Fibroblast of skin of left biceps (primary cell): ENCODE data around the gene CTDSP1.
A peak's percentile ranks its signal among the peaks of the same experiment; 100 is the strongest.

ENCODE experiments used
- DNase-seq, 2 experiments: peaks; one replicate each; pipeline ENCODE4 v3.0.0-alpha.2; 2013; ENCODE audit warnings: low read depth in 2 of 2

Gene CTDSP1

DNA sequence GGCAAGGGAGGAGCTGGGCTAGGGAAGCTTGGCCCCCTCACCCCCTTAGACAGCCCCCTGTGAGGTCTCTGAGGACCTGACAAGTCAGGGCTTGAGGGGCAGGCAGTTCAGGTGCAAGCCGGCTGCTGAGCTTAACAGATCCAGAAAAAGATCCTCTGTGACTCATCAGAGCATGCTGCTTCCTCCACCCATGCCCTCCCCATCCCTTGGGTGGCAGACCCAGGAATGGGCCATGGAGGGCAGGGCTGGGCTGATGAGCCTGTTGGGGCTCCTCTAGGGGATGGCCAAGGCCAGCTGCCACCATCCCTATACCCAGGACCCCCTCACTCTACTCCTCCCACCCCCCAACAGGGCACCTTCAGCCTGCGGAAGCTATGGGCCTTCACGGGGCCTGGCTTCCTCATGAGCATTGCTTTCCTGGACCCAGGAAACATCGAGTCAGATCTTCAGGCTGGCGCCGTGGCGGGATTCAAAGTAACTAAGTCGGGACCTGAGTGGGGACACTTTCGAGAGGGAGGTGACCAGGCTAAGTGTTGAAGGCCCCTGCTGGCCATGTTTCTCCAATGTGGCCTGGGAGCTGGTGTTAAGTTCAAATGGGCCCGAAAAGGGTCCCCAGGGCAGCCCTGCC lies 15.7 kb upstream of the CTDSP1 start:
- no peak for DNase-seq

DNA sequence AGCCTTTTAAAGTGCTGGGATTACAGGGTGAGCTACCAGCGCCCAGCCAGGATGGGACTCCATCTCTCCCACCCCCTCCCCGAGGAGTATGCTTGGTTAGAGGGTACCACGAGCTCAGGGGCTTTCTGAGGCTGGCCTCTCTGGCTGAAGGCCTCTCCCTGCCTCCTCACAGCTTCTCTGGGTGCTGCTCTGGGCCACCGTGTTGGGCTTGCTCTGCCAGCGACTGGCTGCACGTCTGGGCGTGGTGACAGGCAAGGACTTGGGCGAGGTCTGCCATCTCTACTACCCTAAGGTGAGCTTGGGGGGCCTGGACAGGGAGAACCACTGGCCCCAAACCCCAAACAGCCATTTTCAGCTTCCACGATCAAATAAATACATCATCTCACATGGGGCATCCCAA lies 14.7 kb upstream of the CTDSP1 start:
- DNase-seq = no peak

DNA sequence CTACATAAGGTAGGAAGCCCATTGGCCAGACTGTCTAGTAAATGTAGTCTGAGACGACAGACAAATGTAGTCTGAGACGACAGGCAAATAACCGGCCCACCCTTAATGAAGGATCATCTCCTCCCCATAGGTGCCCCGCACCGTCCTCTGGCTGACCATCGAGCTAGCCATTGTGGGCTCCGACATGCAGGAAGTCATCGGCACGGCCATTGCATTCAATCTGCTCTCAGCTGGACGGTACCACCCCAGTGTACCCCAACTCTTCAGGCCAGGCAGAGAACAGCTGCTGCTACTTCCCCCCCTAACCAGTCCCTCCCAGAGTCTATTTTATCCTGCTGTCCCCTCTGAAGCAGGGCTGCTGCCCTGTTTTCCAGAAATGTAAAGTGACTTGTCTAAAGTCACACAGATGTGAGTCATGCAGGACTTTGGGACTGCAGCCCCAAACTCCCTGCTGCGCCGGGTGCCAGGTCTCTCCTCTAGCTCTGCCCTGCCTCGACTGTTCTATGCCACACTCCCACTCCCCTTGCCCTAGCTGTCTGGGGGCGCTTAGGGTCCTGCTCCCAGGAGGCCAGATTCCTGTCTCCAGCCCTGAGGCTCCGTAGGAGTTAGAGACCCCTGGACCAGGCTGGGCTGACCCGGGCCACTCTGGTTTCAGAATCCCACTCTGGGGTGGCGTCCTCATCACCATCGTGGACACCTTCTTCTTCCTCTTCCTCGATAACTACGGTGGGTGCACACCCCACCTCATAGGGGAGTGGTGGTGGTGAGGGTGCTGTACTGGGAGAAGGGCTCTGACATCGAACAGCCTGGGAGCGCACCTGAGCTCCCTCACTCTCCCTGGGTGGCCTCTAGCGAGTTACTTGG lies 12.9 kb upstream of the CTDSP1 start:
- no peak for DNase-seq

DNA sequence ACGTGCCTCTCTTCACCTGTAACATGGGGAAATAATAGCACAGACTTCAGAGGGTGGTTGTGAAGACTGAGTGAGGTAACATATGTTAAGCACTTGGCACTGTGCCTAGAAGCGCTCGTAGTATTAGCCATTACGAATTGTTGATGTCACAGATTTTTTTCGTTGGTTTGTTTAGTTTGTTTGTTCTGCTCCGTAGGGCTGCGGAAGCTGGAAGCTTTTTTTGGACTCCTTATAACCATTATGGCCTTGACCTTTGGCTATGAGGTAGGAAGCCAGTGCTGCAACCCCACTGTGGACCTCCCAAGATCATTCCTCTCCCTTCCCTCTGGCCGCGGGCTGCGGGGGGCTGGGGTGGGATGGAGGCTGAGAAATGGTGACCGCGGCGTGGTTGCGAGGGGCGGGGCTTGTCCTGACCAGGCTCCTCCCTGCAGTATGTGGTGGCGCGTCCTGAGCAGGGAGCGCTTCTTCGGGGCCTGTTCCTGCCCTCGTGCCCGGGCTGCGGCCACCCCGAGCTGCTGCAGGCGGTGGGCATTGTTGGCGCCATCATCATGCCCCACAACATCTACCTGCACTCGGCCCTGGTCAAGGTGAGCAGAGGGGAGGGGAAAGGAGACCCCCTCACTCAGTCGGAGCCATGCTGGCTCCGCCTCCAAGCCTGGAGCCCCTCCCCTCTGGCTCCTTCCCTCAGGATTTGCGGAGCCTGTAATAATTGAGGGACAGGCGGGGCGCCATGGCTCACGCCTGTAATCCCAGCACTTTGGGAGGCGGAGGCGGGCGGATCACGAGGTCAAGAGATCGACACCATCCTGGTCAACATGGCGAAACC lies 12.1 kb upstream of the CTDSP1 start:
- no peak for DNase-seq

DNA sequence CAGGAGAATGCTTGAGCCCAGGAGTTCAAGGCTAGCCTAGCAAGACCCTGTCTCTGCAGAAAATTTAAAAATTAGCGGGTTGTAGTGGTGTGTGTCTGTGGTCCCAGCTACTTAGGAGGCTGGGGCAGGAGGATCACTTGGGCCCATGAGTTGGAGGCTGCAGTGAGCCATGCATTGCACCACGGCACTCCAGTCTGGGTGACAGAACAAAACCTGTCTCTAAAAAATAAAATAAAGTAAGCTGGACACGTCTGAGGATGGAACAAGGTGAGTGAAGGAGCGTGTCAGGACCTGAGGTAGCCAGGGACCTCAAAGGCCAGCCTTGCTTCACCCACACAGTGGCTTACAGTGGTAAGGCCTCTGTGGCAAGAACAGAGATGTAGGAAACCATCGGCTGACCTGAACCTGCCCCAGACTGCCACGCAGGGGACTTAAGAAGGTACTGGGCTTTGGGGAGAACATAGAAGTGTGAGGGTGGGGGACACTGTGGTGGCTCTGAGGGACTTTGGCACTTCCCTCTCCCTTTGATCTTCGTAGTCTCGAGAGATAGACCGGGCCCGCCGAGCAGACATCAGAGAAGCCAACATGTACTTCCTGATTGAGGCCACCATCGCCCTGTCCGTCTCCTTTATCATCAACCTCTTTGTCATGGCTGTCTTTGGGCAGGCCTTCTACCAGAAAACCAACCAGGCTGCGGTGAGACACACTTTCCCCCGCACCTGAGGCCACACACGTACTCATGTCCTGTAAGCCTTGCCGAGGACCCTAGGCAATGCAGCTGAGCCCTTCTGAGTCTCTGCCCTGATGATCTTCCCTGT lies 10.1 kb upstream of the CTDSP1 start:
- no peak for DNase-seq

DNA sequence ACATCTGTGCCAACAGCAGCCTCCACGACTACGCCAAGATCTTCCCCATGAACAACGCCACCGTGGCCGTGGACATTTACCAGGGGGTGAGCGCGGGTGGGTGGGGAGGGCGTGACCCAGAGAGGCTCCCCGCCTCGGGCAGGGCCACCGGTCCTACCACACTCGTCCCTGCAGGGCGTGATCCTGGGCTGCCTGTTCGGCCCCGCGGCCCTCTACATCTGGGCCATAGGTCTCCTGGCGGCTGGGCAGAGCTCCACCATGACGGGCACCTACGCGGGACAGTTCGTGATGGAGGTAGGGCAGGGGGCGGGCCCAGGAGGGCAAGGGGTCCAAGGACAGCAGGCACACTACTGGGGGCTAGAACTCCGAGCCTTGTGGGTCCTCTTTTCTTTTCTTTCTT lies 8.5 kb upstream of the CTDSP1 start:
- no peak for DNase-seq

DNA sequence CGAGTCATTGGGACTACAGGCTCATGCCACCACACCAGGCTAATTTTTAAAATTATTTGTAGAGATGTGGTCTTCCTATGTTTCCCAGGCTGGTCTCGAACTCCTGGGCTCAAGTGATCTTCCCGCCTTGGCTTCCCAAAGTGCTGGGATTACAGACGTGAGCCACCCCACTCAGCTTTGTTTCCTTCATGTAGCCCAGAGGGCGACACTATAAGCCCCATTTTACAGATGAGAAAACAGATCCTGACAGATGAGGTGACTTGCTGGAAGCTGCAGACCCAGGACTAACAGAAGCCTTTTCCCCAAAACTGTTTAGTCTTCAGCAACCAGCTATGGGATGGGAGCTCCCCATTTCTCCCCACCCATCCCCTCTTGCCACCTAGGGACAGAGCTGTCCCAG lies 7.2 kb upstream of the CTDSP1 start:
- no peak for DNase-seq

DNA sequence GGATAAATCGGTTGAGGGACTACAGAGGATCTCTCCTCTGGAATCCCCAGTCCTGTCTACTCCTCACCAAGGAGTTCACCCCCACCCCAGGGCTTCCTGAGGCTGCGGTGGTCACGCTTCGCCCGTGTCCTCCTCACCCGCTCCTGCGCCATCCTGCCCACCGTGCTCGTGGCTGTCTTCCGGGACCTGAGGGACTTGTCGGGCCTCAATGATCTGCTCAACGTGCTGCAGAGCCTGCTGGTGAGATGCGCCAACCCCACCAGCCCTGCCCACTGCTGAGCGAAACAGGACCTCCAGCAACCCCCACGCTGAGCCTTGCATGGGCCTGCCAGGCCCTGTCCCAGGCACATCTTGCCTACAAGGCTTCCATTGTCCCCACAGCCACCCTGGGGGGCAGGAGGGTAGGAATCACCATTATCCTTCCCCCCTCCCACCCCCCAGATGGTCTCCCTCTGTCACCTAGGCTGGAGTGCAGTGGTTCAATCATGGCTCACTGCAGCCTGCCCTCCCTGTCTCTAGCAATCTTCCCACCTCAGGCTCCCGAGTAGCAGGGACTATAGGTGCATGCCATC lies 6.7 kb upstream of the CTDSP1 start:
- no peak for DNase-seq

DNA sequence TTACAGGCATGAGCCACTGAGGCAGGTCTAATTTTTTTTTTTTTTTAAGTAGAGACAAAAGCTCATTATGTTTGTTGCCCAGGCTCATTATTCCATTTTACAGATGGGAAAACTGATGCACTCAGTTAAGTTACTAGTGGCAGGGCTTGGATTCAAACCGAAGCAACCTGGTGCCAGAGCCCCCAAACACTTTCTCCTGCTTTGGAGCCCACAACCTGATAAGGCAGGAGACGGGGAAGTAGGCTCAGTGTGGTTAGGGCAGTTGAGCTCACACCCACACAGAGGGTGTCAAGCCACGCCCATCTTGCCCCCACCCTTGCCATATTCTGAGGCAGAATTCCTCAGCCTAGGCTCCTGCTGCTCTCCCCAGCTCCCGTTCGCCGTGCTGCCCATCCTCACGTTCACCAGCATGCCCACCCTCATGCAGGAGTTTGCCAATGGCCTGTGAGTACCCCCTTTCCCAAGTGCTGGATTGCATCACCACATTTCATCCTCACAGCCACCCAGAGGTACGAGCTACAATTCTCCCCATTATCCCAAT lies 5.8 kb upstream of the CTDSP1 start:
- no peak for DNase-seq

DNA sequence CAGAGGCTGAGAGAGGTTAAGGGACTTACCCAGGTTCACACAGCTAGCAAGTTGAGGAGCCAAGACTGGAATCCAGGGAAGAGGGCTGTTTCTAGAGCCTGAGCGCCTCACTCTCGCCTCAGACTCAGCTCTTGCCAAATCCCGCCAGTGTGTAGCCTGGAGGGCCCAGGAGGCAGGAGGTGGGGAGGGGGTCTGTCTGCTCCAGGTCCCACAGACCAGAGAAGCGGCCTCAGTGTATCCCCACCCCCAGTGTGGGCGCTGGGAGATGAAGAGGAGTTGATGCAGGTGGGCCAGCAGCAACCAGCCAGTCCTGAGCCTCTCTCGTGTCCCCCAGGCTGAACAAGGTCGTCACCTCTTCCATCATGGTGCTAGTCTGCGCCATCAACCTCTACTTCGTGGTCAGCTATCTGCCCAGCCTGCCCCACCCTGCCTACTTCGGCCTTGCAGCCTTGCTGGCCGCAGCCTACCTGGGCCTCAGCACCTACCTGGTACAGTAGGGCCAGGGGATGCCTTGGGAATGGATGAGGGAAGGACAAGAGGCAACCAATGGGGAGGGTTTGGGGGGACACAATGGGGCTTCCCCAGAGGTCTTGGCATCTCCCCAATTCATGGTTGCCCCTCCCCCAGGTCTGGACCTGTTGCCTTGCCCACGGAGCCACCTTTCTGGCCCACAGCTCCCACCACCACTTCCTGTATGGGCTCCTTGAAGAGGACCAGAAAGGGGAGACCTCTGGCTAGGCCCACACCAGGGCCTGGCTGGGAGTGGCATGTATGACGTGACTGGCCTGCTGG lies 5.2 kb upstream of the CTDSP1 start:
- DNase-seq = no peak

DNA sequence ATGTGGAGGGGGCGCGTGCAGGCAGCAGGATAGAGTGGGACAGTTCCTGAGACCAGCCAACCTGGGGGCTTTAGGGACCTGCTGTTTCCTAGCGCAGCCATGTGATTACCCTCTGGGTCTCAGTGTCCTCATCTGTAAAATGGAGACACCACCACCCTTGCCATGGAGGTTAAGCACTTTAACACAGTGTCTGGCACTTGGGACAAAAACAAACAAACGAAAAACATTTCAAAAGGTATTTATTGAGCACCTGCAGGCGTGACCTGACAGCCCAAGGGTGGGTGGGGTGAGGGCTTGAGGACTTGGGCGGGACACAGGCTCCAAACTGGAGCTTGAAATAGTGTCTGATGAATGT lies 4.6 kb upstream of the CTDSP1 start:
- DNase-seq = no peak

DNA sequence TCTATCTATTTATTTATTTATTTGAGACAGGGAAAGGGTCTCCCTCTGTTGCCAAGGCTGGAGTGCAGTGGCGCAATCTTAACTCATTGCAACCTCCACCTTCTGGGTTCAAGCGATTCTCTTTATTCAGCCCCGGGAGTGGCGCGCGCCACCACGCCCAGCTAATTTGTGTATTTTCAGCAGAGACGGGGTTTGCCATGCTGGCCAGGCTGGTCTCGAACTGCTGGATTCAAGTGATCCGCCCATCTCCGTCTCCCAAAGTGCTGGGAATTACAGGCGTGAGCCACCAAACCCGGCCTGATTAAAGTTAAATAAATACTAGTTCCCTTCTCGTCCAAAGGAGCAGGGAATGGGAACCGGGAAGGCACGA lies 4.2 kb upstream of the CTDSP1 start:
- DNase-seq = no peak

DNA sequence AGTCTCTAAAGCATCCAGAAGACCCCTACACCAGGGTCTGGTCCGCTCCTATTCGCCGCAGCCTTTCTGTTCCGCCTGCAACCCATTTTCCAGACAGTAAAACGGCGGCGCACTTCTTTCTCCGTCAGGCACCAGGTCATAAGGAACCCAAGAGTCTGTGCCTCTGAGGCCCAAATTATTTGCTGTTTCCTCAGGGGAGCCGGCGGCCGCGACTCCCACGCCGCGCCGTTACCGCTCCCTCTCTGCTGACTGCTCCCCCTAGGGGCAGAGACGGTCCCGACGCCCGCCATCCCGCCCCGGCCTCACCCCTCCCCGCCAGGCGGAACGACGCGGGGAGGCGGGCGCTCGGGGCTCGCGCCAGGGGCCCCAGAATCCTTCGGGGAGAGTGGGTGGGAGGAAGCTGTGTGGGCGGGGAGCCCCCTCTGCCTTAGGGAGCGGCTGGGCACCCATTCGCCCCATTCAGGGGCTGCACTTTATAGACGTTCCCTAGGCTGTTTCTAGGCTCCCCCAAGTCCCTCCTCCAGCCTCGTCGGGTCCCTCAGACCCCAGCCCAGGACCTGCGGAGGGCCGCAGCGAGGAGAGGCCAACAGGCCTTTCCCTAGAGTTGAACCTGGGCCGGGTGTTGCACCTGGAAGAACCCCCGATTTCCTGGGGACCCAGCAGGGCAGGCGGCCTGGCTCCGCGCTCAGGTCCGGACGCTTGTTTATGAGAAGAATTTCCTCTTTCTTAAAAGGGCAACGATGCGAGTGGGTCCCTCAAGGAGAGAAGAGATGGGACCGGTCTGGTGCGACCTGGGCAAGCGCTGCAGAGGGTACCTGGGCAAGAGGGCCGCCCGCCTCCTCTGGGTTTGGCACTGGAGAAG lies 3.6 kb upstream of the CTDSP1 start:
- peak; percentile 95 to 96 for DNase-seq

DNA sequence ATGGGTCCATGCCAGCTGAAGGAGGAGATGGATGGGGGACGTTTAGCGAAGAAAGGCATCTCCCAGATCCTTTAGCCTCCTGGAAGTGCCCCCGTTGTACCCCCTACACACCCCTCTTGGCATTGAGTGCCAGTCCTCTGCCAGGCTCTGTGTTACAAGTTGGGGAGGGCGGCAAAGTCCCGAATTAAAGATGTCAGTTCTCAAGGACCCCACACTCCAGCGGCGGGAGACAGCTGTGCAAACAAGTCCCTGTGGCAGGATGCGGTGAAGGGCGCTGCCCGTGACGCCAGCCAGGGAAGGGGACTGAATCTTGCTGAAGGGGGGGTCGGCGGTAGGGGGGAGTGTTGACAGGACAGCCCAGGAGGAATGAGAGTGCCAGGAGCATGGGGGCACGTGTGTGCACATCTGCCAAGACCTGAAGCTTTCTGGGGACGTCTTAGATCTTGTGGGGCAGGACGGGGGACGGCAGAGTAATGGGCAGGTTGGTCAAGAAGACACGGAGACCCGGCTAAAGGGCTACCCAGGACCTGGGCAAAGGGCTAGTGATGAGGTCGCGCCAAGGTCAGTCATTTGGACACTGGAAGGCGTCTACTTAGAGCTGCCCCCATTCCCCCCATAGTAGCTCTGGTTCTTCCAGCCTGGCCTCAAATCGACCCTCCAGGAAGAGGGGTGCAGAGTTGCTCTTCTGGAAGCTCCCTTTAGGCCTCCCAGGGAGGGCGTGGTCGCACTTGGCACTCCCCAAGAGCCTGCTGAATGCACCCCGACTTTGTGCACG lies 2.8 kb upstream of the CTDSP1 start:
- DNase-seq = no peak

DNA sequence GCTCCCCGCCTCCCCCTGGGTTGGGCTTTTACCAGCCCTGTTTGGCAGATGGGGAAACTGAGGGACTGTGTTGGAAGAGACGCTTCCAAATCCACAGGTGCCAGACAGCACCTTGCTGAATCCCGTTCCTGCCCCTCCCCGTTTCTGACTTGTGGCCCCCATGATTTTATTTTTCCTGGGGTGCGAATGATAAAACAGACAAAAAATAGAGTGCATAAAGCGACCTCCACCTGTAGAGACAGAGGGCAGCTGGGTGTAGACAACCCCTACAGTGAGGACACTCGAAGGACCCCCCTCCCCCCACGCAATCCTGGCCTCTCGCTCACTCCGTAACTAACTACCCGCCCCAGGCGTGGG lies 2.2 kb upstream of the CTDSP1 start:
- DNase-seq = no peak

DNA sequence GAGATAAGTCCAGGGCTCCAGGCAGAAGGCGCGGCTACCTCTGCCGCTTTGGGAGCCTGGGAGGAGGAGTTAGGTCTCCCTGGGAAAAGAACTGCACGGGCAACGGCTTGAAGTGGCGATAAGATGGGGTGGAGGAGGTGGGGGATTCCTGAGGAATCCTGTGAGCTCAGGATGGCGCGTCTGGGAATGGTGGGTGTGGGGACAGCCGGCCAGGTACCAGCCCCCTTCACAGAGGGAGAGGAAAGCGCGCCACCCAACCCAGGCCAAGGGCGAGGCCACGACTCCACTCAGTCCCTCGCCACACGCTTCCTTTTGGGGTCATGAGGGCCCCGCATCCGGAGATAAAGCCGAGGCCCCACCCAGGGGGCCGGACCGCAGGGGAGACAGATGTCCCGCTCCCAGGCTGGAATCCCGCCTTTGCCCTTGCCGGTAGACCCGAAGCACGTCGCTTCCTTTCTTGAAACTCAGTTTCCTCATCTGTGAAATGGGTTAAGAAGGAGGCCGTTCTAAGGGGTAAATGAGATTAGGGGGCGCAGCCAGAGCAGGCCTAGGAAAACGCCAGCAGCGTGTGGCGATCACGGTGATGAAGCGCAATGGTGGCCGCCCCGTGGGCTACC lies 1.7 kb upstream of the CTDSP1 start:
- DNase-seq = peak in 1 of 2 experiments; percentile 55

DNA sequence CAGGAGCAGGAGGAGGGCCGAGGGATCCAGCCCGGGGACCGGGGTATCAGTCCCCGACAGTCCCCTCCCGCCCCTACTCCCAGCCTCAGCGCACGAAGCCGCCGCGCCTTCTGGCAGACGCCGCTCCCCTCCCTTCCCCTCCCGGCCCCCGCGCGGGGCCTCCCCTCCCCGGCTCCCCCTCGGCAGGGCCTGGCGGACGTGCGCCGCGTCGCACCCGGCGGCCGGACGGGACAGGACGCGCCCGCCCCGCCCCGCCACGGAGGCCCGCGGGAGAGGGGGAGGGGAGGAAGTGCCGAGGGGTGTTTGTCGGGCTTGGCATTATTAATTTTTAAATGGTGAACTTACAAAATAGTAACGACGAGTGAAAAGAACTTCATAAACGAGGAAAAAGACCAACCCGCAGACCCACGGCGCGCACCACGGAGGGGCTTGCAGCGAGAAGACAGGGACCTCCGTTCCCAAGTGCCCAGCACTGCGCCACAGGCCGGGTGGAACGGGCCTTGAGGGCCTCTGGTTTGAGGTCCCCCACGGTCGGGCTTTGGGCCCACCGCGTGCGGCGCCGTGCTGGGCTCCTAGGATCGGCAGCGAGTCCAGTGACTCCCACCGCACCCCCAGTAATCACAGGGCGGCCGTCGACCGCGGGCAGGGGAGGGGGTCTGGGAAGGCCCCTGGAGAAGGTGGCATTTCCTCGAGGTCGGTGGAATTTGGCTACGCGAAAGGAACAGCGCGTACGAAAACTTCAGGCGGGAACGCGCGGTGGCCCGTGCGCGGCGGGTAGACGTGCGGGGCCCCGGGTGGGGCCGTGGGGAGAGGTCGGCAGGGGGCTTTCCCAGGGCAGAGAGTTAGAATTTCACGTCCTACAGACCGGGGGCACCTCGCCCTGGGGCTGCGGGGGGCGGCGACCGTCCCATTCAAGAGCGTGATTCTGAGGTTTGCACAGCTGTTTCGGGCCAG lies 954 bp upstream of the CTDSP1 start:
- DNase-seq = peak in 1 of 2 experiments; percentile 64
